T47D (cell line): ENCODE results near the gene IL2RA.
A peak's percentile ranks its signal among the peaks of the same experiment; 100 is the strongest.

Experiments
- DNase-seq, 2 experiments: peaks; one replicate each; pipeline versions ENCODE4 v3.0.0 to v3.0.0-alpha.2; 2011 to 2012; ENCODE audit warnings: low read depth in 1 of 2, low spot score in 1 of 2
- JUND ChIP-seq: IDR thresholded peaks from 2 replicates; pipeline ENCODE4 v1.6.1; 2012; ENCODE audit warnings: low read depth
- in situ Hi-C: cut with HindIII; loops from 2 replicates; pipeline ENCODE4 v1.10.0; 2016; ENCODE audit warnings: low sequenced_read_pairs, low pct_unique_long_range_greater_than_20kb

The IL2RA gene

GRCh38 chr10:6092731-6093130, 30.6 kb upstream of the IL2RA start:
- no peak for DNase-seq
- TF ChIP-seq JUND, result no peak
- in situ Hi-C loops, result no loop called here

GRCh38 chr10:6091630-6092029, 29.5 kb upstream of the IL2RA start:
- DNase-seq, result no peak
- TF ChIP-seq JUND, result no peak
- in situ Hi-C loops, result no loop called here

- in situ Hi-C loops, result no loop called here
- DNase-seq, result peak in 1 of 2 experiments; percentile 50
These were observed 27.4 kb upstream of the IL2RA start for GRCh38 chr10:6089334-6090219.

GRCh38 chr10:6088721-6089333, 26.7 kb upstream of the IL2RA start, which contains the start of gene RBM17:
TSS of gene RBM17 (plus strand) at chr10:6089034. CDS start at chr10:6097066, 8,032 bp downstream.
- no peak for TF ChIP-seq JUND
- in situ Hi-C loops, result no loop called here
- peak; percentile 83 to 98 for DNase-seq

More at GRCh38 chr10:6089334-6090219, 27.4 kb upstream of the IL2RA start:
- TF ChIP-seq JUND, result no peak

GRCh38 chr10:6086375-6087233, 24.4 kb upstream of the IL2RA start:
- peak; percentile 56 to 93 for DNase-seq
- in situ Hi-C loops, result no loop called here
- TF ChIP-seq JUND, result no peak

DNA sequence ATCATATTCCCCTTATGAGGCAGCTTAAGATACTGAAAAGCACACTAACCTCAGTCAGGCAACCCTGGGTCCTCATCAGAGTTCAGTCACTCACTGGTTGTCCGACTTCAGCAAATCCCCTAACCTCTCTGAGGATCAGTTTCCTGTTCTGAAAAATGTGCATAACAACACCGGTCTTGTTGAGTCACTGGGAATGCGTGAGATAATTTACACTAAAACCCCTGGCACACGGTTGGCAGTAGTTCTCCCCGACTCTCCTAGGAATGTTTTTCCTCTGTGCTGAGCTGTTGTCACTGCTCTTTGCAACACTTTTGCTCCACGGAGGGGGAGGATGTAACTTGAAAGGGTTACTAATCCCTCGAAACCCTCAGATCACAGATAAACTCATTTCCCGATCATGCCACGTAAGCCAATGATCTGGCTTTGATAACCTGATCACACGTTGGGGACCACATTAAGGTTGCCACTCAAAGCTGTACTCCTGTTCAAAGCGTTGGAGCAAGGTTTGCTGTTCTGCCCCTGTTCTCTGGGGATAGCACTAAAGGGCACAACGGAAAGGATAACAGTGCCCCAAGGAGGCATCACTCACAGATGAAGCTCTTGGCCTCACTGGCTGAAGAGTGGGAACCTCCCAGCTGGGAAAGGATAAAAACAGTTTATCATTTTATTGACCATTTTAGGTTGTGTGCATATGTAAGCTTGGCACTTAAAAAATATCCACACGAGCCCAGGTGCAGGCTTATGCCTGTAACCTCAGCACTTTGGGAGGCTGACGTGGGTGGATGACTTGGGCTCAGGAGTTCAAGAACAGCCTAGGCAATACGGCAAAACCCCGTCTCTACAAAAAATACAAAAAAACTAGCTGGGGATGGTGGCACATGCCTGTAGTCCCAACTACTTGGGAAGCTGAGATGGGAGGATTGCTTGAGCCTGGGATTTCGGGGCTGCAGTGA, 21.6 kb upstream of the IL2RA start:
- no peak for DNase-seq
- in situ Hi-C loops, result no loop called here

DNA sequence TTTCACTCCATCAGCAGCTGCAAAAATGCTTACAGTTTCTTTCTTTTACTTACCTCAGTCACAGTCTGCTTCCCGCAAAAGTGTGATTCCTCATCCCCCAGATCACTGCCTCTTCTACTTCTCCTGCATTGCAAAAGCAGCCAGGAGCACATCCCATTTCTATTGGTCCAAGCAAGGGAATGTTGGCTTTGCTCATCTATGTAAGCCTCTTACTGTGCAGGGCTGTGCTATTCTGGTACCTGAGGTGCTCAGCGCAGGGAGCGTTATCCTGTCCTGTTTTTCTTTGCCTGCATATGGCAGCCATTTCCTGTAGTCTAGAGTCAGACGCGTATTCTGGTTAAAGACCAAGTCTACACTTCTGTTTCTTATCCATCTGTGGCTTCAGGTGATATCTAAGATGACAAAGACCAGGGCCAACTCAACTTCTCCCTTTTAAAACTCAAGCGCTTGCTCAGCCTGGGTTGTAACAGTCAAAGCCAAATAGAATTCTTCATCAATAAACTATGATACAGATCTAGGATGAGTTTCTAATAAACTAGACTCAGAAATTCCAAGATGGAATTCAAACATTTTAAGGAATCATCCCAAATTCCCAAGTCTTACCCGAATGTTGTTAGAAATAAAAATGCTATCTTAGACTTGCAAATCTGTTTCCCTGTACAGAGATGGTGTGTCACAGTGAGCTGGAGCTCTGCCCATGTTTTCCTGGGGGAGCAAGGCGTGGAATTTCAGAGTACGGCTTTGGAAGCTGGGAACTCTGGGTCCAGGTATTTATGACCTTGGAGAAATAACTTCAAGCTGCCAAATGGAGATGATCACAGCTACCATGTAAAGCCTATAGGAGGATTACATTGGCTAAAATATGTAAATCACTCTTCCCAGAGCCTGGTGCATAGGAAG, 20.6 kb upstream of the IL2RA start:
- in situ Hi-C loops, result no loop called here
- no peak for TF ChIP-seq JUND
- DNase-seq, result no peak

More for the DNA sequence above, 21.6 kb upstream of the IL2RA start:
- no peak for TF ChIP-seq JUND

DNA sequence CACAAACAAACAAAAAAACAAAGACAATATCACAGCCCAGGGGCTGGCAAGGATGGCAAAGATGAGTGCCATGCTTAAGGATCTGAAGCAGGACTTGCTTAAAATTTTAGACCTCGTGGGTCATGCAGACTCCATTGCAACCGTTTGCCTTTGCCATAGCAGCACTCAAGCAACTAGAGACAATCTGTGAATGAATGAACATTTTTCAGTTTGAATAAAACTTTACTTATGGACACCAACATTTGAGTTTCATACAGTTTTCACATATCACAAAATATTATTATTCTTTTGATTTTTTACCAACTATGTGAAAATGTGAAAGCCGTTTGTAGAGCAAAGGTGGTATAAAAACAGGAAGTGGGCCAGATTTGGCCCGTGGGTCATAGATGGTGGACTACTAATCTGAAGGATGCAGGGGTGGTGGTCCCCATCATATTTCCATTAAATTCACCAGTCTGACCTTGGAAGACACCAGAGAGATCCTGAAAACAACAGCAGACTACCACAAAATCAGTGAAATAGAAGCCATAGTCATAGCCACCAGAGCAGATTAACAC, 18.3 kb upstream of the IL2RA start:
- in situ Hi-C loops, result no loop called here
- TF ChIP-seq JUND, result no peak
- no peak for DNase-seq

DNA sequence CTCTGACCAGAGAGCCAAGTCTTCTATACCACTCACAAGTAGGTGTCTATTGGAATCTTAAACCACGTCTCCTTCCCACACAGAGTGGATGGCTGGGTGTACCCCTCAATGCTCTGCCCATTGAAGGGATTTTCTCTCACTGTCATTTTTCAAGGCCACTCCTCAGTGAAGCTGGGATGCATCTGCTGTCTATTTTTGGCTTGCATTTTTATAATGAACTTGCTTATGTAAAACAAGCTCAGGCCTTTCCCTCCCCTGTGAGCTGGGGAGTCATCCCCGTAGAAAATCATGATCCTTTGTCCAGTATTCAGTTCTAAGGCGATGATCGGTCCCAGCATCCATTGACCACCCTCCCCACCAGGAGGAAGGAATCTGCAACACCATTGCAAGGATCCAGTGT, 16.9 kb upstream of the IL2RA start:
- in situ Hi-C loops, result no loop called here
- TF ChIP-seq JUND, result no peak
- no peak for DNase-seq

DNA sequence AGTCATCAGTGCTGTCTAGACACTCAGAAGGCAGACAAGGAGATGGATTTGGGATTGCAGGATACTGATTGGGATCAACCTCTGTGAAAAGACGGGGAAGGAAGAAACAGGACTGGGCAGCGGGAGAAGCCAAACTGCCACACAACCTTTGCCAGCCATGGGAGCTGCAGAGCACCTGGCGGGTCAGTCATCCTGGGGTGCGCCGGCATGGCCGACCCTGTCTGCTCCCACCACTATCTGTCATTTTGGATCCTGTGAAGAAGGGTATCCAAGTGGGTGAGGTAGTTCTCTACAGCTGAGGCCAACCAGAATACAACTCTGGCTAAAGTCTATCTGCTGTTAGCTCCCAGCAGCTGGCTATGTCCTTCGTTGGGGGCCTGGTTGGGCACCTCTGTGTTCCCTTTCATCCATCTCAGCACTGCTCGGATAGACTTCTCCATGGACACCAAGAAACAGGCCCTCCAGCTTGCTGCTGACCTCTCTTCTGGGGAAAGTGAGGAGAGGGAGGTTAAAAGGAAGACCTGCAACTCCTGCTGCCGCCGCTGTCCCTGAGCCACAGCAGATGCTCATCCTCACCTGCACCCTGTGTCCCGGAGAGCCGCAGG, 15.0 kb upstream of the IL2RA start:
- TF ChIP-seq JUND, result no peak
- in situ Hi-C loops, result no loop called here
- DNase-seq, result no peak
